Measurements from ENCODE around the gene PCBP3.

DNA sequence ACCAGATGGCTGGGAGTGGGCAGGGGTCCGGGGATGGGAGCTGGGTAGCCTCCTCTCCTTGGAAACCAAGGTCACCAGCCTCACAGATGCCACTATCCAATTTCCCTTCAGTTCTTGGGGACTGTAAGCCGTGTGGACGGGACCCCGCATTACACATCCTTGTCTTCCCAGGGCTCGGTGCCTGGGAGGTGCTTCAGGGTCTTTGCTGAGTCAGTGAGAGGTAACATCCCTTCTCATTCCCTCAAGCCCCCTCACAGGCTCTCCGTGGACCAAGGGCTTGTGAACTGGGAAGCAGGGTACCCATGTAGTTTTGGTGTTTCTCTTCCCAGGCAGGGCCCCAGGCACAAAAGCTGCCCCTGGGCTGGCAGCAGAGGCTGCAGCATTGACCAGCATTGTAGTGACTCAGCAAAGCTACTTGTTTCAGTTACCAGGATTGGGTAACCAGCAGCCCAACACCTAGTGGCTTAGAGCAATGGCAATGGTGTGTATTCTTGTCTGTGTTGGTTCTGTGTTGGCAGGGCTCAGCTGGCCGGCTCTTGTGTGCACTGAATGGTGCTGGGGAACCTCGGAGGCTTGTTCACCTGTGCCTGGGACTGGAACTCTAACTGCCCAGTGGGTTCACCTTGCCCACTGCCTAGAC is 24.6 kb upstream of the PCBP3 start:
- TF ChIP-seq, protein P1, sequence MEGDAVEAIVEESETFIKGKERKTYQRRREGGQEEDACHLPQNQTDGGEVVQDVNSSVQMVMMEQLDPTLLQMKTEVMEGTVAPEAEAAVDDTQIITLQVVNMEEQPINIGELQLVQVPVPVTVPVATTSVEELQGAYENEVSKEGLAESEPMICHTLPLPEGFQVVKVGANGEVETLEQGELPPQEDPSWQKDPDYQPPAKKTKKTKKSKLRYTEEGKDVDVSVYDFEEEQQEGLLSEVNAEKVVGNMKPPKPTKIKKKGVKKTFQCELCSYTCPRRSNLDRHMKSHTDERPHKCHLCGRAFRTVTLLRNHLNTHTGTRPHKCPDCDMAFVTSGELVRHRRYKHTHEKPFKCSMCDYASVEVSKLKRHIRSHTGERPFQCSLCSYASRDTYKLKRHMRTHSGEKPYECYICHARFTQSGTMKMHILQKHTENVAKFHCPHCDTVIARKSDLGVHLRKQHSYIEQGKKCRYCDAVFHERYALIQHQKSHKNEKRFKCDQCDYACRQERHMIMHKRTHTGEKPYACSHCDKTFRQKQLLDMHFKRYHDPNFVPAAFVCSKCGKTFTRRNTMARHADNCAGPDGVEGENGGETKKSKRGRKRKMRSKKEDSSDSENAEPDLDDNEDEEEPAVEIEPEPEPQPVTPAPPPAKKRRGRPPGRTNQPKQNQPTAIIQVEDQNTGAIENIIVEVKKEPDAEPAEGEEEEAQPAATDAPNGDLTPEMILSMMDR (IDR thresholded peaks at IDR 0.05) = no peak
- TF ChIP-seq EZH2 (IDR thresholded peaks at IDR 0.05) = no peak
- no peak for TF ChIP-seq EZH2phosphoT487 (IDR thresholded peaks at IDR 0.05)
